ENCODE data around the gene GOSR1. TPM values are rescaled to one million over a fixed set of nuclear protein-coding genes. Genes with fewer than 3 reads are reported as not detected.
"Not testable (repeated sequence)": the region's sequence is repeated elsewhere in the genome, so short reads cannot be mapped to it uniquely, and the experiment has no call there.

GOSR1 gene
- total and polyA plus RNA-seq, 2 donors (not counting 1 experiment from before 2014, with no cell fraction given): 19.1 to 66.6 TPM

DNA sequence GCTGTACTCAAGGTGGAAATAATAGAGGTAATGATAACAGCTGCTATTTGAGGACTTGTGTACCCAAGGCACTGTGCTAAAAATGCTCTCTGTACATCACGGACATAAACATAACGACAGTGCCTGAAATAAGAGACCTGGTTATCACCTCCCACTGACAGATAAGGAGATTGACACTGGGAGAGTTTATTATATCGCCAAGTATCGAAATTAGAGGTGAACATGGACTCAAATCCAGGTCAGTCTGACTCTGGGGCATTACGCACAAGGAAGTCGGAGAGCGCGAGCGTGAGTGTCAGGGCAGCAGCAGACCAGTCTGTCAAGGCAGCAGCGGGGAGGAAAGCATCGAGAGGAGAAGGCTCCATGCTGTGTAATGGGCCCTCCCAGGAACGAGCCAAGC is 57.1 kb downstream of the GOSR1 start:
- no peak overlapping the region for H3K4me2 ChIP-seq (replicated peaks; ENCODE audit: low read depth, low read length, poor library complexity, severe bottlenecking)
- peaks cover 5% of the 10 kb centered on the region for H3K9me3 Mint-ChIP-seq (ENCODE audit: insufficient read depth)
- no peaks in the 10 kb centered on the region for H3K9me3 ChIP-seq (ENCODE audit: control extremely low read depth in 1 of 3, control insufficient read depth in 2 of 3, insufficient read depth in 1 of 3, low read length in 2 of 3)
- TF ChIP-seq EZH2 (IDR thresholded peaks at IDR 0.05; ENCODE audit: borderline replicate concordance, insufficient read depth, low read depth, low read length, poor library complexity, severe bottlenecking): no peak
- TF ChIP-seq, protein P1, sequence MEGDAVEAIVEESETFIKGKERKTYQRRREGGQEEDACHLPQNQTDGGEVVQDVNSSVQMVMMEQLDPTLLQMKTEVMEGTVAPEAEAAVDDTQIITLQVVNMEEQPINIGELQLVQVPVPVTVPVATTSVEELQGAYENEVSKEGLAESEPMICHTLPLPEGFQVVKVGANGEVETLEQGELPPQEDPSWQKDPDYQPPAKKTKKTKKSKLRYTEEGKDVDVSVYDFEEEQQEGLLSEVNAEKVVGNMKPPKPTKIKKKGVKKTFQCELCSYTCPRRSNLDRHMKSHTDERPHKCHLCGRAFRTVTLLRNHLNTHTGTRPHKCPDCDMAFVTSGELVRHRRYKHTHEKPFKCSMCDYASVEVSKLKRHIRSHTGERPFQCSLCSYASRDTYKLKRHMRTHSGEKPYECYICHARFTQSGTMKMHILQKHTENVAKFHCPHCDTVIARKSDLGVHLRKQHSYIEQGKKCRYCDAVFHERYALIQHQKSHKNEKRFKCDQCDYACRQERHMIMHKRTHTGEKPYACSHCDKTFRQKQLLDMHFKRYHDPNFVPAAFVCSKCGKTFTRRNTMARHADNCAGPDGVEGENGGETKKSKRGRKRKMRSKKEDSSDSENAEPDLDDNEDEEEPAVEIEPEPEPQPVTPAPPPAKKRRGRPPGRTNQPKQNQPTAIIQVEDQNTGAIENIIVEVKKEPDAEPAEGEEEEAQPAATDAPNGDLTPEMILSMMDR (IDR thresholded peaks at IDR 0.05): no peak
- no peaks in the 10 kb centered on the region for H3K4me1 ChIP-seq (ENCODE audit: control insufficient read depth in 2 of 2, insufficient read depth in 2 of 2, low read length in 2 of 2)
- no peaks in the 10 kb centered on the region for H4K20me1 ChIP-seq (ENCODE audit: control insufficient read depth, insufficient read depth, low read length, poor library complexity, severe bottlenecking)
- no peak overlapping the region for H3K9ac ChIP-seq (ENCODE audit: low read length)
- H3K4me3 ChIP-seq (ENCODE audit: control extremely low read depth in 1 of 5, extremely low read depth in 1 of 5, insufficient read depth in 1 of 5, low read depth in 2 of 5, low read length in 4 of 5): no peak overlapping the region
- H2AFZ ChIP-seq (ENCODE audit: insufficient read depth, low read depth, low read length, poor library complexity, severe bottlenecking): no peak overlapping the region
- H3K27me3 Mint-ChIP-seq: no peaks in the 10 kb centered on the region
- H3K4me1 Mint-ChIP-seq: peaks cover 3% of the 10 kb centered on the region
- H3K27ac Mint-ChIP-seq: no peak overlapping the region
- H3K27me3 ChIP-seq (replicated peaks in 1 of 4; ENCODE audit: control extremely low read depth in 1 of 4, control insufficient read depth in 3 of 4, insufficient read depth in 4 of 4, low read length in 3 of 4): no peaks in the 10 kb centered on the region
- no peak overlapping the region for H3K27ac ChIP-seq (ENCODE audit: low read length in 2 of 2)
- no peaks in the 10 kb centered on the region for H3K79me2 ChIP-seq (ENCODE audit: control insufficient read depth, insufficient read depth, low read length)
- 100% methylated on average over 8 of the region's 12 CpGs for WGBS (ENCODE audit: insufficient coverage)
- no peak overlapping the region for H3K4me3 Mint-ChIP-seq
- intact Hi-C loops (cut with micrococcal nuclease): no loop called here
- ATAC-seq (ENCODE audit: low read depth) (no peak), DNase-seq (no peak)
- ChIA-PET CTCF (no interaction called here), POLR2A (no interaction called here)
- H3K36me3 ChIP-seq (replicated peaks in 1 of 2; ENCODE audit: control extremely low read depth in 1 of 2, control insufficient read depth in 1 of 2, extremely low read depth in 1 of 2, insufficient read depth in 2 of 2, low read length in 1 of 2): peaks cover 0 to 3% of the 10 kb centered on the region in 2 experiments

GRCh38 chr17:30534938-30535921 is 58.0 kb downstream of the GOSR1 start:
- Mint-ChIP-seq H3K4me1 (peaks cover 3% of the 10 kb centered on the region), H3K4me3 (no peak overlapping the region), H3K27me3 (no peaks in the 10 kb centered on the region), H3K9me3 (ENCODE audit: insufficient read depth) (peaks cover 5% of the 10 kb centered on the region), H3K27ac (no peak overlapping the region)
- Histone ChIP-seq H3K27ac (ENCODE audit: low read length in 2 of 2) (no peak overlapping the region), H4K20me1 (ENCODE audit: control insufficient read depth, insufficient read depth, low read length, poor library complexity, severe bottlenecking) (no peaks in the 10 kb centered on the region), H3K9me3 (ENCODE audit: control extremely low read depth in 1 of 3, control insufficient read depth in 2 of 3, insufficient read depth in 1 of 3, low read length in 2 of 3) (no peaks in the 10 kb centered on the region), H3K79me2 (ENCODE audit: control insufficient read depth, insufficient read depth, low read length) (no peaks in the 10 kb centered on the region), H3K4me3 (ENCODE audit: control extremely low read depth in 1 of 5, extremely low read depth in 1 of 5, insufficient read depth in 1 of 5, low read depth in 2 of 5, low read length in 4 of 5) (no peak overlapping the region), H3K4me1 (ENCODE audit: control insufficient read depth in 2 of 2, insufficient read depth in 2 of 2, low read length in 2 of 2) (no peaks in the 10 kb centered on the region), H3K36me3 (replicated peaks in 1 of 2; ENCODE audit: control extremely low read depth in 1 of 2, control insufficient read depth in 1 of 2, extremely low read depth in 1 of 2, insufficient read depth in 2 of 2, low read length in 1 of 2) (peaks cover 0 to 3% of the 10 kb centered on the region in 2 experiments), H3K9ac (ENCODE audit: low read length) (no peak overlapping the region), H3K27me3 (replicated peaks in 1 of 4; ENCODE audit: control extremely low read depth in 1 of 4, control insufficient read depth in 3 of 4, insufficient read depth in 4 of 4, low read length in 3 of 4) (no peaks in the 10 kb centered on the region), H2AFZ (ENCODE audit: insufficient read depth, low read depth, low read length, poor library complexity, severe bottlenecking) (no peak overlapping the region), H3K4me2 (replicated peaks; ENCODE audit: low read depth, low read length, poor library complexity, severe bottlenecking) (no peak overlapping the region)
- DNase-seq (no peak), ATAC-seq (ENCODE audit: low read depth) (no peak)
- POLR2A ChIA-PET: no interaction called here
- WGBS (ENCODE audit: insufficient coverage): 96% methylated on average over 11 of the region's 12 CpGs
- no peak for TF ChIP-seq EZH2 (IDR thresholded peaks at IDR 0.05; ENCODE audit: borderline replicate concordance, insufficient read depth, low read depth, low read length, poor library complexity, severe bottlenecking)
- TF ChIP-seq, protein P1 (IDR thresholded peaks at IDR 0.05): no peak
- CTCF ChIA-PET: no interaction called here
- intact Hi-C loops (cut with micrococcal nuclease): no loop called here

DNA sequence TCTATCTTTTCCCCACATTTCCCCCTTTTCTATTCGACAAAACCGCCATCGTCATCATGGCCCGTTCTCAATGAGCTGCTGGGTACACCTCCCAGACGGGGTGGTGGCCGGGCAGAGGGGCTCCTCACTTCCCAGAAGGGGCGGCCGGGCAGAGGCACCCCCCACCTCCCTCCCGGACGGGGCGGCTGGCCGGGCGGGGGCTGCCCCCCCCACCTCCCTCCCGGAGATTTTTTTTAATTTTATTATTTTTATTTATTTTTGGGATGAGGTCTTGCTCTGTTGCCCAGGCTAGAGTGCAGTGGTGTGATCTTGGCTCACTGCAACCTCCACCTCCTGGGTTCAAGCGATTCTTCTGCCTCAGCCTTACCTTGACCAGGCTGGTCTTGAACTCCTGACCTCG is 59.6 kb downstream of the GOSR1 start:
- H3K9ac ChIP-seq (ENCODE audit: low read length); H3K79me2 ChIP-seq (ENCODE audit: control insufficient read depth, insufficient read depth, low read length); H3K27ac Mint-ChIP-seq; H3K27ac ChIP-seq (ENCODE audit: low read length in 2 of 2); H3K4me1 ChIP-seq (ENCODE audit: control insufficient read depth in 2 of 2, insufficient read depth in 2 of 2, low read length in 2 of 2); H3K9me3 ChIP-seq (ENCODE audit: control extremely low read depth in 1 of 3, control insufficient read depth in 2 of 3, insufficient read depth in 1 of 3, low read length in 2 of 3); POLR2A ChIA-PET; H4K20me1 ChIP-seq (ENCODE audit: control insufficient read depth, insufficient read depth, low read length, poor library complexity, severe bottlenecking); H3K27me3 ChIP-seq (replicated peaks in 1 of 4; ENCODE audit: control extremely low read depth in 1 of 4, control insufficient read depth in 3 of 4, insufficient read depth in 4 of 4, low read length in 3 of 4); H3K4me3 ChIP-seq (ENCODE audit: control extremely low read depth in 1 of 5, extremely low read depth in 1 of 5, insufficient read depth in 1 of 5, low read depth in 2 of 5, low read length in 4 of 5); H3K36me3 ChIP-seq (replicated peaks in 1 of 2; ENCODE audit: control extremely low read depth in 1 of 2, control insufficient read depth in 1 of 2, extremely low read depth in 1 of 2, insufficient read depth in 2 of 2, low read length in 1 of 2); H3K4me3 Mint-ChIP-seq; H3K9me3 Mint-ChIP-seq (ENCODE audit: insufficient read depth); H3K4me2 ChIP-seq (replicated peaks; ENCODE audit: low read depth, low read length, poor library complexity, severe bottlenecking); DNase-seq; H3K4me1 Mint-ChIP-seq; H2AFZ ChIP-seq (ENCODE audit: insufficient read depth, low read depth, low read length, poor library complexity, severe bottlenecking); intact Hi-C loops (cut with micrococcal nuclease); CTCF ChIA-PET; ATAC-seq (ENCODE audit: low read depth); H3K27me3 Mint-ChIP-seq: not testable (repeated sequence)
- 93% methylated on average over 3 of the region's 16 CpGs for WGBS (ENCODE audit: insufficient coverage)
